ENCODE data around the gene C4orf17.

- TF ChIP-seq, protein P1, sequence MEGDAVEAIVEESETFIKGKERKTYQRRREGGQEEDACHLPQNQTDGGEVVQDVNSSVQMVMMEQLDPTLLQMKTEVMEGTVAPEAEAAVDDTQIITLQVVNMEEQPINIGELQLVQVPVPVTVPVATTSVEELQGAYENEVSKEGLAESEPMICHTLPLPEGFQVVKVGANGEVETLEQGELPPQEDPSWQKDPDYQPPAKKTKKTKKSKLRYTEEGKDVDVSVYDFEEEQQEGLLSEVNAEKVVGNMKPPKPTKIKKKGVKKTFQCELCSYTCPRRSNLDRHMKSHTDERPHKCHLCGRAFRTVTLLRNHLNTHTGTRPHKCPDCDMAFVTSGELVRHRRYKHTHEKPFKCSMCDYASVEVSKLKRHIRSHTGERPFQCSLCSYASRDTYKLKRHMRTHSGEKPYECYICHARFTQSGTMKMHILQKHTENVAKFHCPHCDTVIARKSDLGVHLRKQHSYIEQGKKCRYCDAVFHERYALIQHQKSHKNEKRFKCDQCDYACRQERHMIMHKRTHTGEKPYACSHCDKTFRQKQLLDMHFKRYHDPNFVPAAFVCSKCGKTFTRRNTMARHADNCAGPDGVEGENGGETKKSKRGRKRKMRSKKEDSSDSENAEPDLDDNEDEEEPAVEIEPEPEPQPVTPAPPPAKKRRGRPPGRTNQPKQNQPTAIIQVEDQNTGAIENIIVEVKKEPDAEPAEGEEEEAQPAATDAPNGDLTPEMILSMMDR (IDR thresholded peaks at IDR 0.05): no peak
- no peak for TF ChIP-seq POLR2A (IDR thresholded peaks at IDR 0.05)
These were observed 80.9 kb downstream of the C4orf17 start for GRCh38 chr4:99591757-99592156.
